ENCODE results near the gene PRKCH.

The PRKCH gene

GRCh38 chr14:61429316-61429715, 107.9 kb downstream of the PRKCH start:
- no peak for DNase-seq (ENCODE audit: low spot score)

DNA sequence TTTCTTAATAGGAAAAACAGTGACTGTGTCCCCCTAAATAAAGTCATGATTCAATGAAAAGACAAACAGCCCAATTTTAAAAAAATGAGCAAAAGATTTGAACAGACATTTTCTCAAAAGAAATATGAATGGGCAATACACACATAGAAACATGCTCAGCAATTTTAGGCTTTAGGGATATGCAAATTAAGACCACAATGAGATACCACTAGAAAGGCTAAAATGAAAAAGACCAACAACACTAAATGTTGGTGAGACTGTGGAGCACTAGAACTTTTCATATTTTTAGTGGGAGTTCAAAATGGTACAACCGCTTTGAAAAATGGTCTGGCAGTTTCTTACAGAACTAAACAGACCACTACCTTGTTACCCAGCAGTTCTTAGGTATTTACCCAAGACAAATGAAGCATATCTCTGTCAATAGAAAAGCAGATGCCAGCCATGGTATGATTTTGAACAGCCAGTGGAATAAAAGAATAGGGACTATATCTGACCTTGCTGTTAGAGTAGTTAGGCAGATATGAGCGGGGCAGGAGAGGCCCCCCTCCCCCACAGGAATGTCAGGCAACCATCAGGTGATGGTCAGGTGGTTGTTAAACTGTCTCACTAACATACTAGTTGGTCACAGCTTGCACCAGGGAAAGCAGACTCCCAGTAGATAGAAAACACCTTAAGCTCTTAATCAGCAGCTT, 108.8 kb downstream of the PRKCH start:
- no peak for DNase-seq (ENCODE audit: low spot score)

DNA sequence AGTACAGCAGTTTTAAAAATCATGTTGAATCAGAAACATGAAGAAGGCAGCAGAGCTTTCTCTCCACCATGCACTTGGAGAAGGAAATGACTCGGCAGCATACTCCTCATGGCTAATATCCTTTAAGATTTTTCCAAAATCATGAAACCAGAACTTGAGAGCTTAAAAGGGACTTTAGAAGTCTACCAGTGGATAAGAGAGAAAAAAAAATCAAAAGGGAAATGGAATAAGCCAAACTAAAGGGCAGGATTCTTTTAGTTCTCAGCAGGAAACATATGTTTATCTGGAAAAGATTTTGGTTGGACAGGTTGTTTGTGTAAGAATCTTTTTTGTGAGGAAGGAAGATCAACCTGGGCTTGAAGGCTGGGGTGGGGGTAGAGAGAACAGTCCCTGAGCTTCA, 111.8 kb downstream of the PRKCH start:
- no peak for DNase-seq (ENCODE audit: low spot score)

- no peak for DNase-seq (ENCODE audit: low spot score)
Observed at GRCh38 chr14:61433828-61434227, 112.4 kb downstream of the PRKCH start.

- no peak for DNase-seq (ENCODE audit: low spot score)
Observed at GRCh38 chr14:61434311-61434710, 112.9 kb downstream of the PRKCH start.

GRCh38 chr14:61435563-61436337, 114.4 kb downstream of the PRKCH start:
- no peak for DNase-seq (ENCODE audit: low spot score)

DNA sequence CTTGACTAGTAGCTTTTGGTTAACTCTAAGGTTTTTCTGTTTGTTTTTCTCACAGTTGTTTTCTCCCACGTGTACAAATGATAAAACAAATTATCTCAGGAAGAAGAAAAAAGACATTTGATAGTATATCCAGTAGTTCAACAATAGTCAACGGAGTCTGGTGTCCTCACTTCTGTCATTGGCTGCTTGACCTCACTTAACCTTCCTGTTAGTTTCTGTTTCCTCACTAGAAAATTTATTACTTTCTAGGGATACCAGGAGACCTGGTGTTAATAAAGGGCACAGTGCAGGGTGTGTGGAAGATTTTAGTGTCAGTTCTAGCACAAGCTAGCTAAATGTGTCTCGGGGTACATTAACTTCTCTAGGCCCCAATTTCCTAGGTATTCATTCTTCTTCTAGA, 116.0 kb downstream of the PRKCH start:
- no peak for DNase-seq (ENCODE audit: low spot score)

- no peak for DNase-seq (ENCODE audit: low spot score)
Observed at GRCh38 chr14:61438036-61438435, 116.7 kb downstream of the PRKCH start.

DNA sequence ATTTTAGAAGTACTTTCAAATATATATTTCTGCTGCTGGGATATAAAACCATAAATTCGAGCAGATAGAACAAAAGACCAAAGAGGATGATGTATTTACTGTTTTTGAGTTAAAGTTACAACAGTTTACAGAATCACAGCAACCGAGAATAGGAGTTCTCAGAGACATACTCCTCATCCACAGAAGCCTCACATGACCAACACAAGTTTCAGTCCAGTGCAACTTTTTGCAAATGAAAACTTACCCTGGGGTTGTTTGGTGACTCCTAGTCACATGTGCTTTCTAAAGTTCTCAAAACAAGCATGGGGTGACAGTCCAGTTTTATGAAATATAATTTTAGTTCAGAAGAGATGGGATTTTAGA, 117.1 kb downstream of the PRKCH start:
- no peak for DNase-seq (ENCODE audit: low spot score)

- DNase-seq (ENCODE audit: low spot score), result peak; percentile 37
Observed at GRCh38 chr14:61438860-61439765, 117.7 kb downstream of the PRKCH start.

- no peak for DNase-seq (ENCODE audit: low spot score)
Observed at GRCh38 chr14:61439779-61440418, 118.5 kb downstream of the PRKCH start.

DNA sequence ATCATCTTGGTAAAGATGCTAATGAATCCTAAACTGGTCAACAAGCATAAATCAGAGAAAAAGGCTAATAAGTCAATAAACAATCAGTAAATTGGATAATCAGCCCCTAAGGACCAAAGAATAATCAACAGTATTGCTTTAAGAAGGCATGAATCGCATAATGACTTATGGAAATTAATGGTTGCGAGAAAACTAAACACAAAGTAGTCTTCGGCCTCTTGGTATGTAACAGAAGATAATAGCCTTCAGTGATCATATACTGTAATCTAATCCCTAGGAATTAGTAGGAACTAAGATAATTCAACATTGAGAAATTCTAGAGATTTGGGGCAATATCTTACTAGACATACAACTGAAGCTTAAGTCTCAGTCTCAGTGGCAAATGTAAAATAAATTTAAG, 122.1 kb downstream of the PRKCH start:
- no peak for DNase-seq (ENCODE audit: low spot score)

DNA sequence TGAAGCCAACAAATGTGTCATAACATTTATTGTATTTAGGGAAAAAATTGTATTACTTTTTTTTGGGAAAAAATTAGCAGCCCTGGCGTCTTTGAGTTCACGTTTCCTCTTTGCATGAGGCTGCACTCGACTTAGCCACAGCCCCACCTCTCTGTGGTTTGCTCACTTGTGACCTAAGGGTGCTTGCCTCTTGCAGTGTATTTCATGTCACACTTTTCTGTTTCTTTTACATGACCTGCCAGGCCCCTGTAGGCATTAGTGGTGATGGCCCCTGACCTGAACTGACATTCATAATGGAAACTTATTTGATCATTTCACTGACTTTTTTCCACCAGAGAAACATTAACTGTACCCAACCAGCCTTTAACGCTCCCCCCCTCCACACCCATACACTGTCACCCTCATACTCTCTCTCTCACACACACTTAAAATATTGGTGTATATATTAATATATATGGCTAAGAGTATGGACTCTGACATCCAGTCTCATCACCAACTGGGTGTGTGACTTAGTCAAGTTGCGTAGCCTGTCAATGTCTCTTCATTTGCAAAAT, 122.9 kb downstream of the PRKCH start:
- no peak for DNase-seq (ENCODE audit: low spot score)

GRCh38 chr14:61451491-61451890, 130.1 kb downstream of the PRKCH start:
- no peak for DNase-seq (ENCODE audit: low spot score)

DNA sequence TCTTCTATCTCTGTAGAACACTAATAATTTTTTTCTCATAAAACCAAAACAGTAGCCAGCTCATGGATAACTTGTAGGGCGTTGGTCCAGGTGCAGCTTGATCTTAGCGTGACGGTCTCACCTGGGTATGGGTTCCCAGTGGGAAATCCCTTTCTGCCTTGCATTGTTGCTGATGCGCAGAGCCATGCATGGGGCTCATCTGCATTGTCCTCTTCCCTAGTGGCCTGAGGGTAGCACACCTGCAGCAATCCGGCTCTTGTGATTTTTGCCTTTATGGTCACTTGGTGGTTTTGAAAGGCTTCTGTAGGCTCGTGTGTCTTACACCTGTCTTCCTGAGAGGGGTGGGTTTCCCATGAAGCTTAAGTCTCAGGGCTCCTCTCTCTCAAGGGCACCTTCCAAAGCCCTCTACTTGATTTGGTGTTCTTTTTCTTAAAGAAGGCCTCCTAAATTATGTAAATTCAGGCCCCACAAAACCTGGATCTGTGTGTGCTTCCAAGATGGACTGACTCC, 130.6 kb downstream of the PRKCH start:
- DNase-seq (ENCODE audit: low spot score), result no peak

GRCh38 chr14:61452452-61452851, 131.1 kb downstream of the PRKCH start:
- no peak for DNase-seq (ENCODE audit: low spot score)

GRCh38 chr14:61453103-61453767, 131.9 kb downstream of the PRKCH start:
- DNase-seq (ENCODE audit: low spot score), result no peak

DNA sequence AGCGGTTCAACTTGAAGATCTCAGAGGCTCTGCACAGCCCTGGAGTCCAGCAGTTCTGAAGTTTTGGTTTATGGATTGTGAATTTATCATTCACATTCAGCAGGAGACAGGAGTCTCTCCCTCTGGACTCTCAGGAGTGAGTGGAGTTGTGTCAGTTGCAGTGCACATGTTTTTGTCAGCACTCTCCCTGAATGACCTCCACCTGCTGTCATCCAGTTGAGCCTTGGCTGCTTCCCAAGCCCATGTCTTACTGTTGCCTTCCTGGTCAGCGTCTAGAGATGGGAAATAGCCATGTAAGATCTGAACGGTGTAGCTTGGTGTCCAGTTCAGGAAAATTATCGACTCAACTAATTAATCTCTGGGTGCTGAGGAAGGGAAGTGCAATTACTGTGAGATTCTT, 133.2 kb downstream of the PRKCH start:
- no peak for DNase-seq (ENCODE audit: low spot score)

- no peak for DNase-seq (ENCODE audit: low spot score)
Observed at GRCh38 chr14:61455351-61455750, 134.0 kb downstream of the PRKCH start.

- peak; percentile 84 for DNase-seq (ENCODE audit: low spot score)
Observed at GRCh38 chr14:61456720-61457119, 135.3 kb downstream of the PRKCH start.

GRCh38 chr14:61458766-61459165, 137.4 kb downstream of the PRKCH start:
- no peak for DNase-seq (ENCODE audit: low spot score)

Measured in AG08395 (cell line).